Right atrium auricular region (tissue), 2 donors: Measurements from ENCODE around the gene MYH6. TPM values are rescaled to one million over a fixed set of nuclear protein-coding genes. Genes with fewer than 3 reads are reported as not detected.
A peak's percentile ranks its signal among the peaks of the same experiment; 100 is the strongest.

Experiments
- DNase-seq: peaks from one replicate; pipeline ENCODE4 v3.0.0-alpha.2; 2019; ENCODE audit warnings: low spot score
- H3K27ac ChIP-seq, 2 donors: fragments of 200-600 bp; sonication (generic); 1 replicate in 1 of 2; 2 replicates in 1 of 2; pipeline ENCODE4 v1.5.1; 2016 to 2019
- H3K27me3 ChIP-seq, 2 donors: fragments of 200-600 bp; sonication (generic); one replicate each; pipeline versions ENCODE4 v1.5.1 to v1.6.0; 2017 to 2019
- H3K36me3 ChIP-seq: fragments of 200-600 bp; sonication (generic); one replicate; pipeline ENCODE4 v1.5.1; 2016
- H3K4me1 ChIP-seq, 2 donors: fragments of 200-600 bp; sonication (generic); one replicate each; pipeline versions ENCODE4 v1.5.1 to v1.6.0; 2017 to 2019
- H3K4me3 ChIP-seq, 2 donors: fragments of 200-600 bp; sonication (generic); 1 replicate in 1 of 2; 2 replicates in 1 of 2; pipeline ENCODE4 v1.5.1; 2017 to 2019; ENCODE audit warnings: mild to moderate bottlenecking in 1 of 2, moderate library complexity in 1 of 2
- H3K9me3 ChIP-seq, 2 donors: fragments of 200-600 bp; sonication (generic); one replicate each; pipeline ENCODE4 v1.5.1; 2019
- CTCF ChIP-seq, 2 donors: fragments of 200-600 bp; sonication (generic); IDR thresholded peaks; one replicate each; pipeline ENCODE4 v1.5.1; 2019; ENCODE audit warnings: antibody characterized with exemption in 2 of 2
- total RNA-seq, 2 donors: library from RNA; depleted of rRNA; stranded (reverse); fragments of >200 nt; gene quantifications; one replicate each; pipeline ENCODE4 v1.1.0, GENCODE V29; 2016

Gene MYH6
- total RNA-seq, 2 donors from 2014 or later, result 8,253 to 13,240 TPM

- H3K4me3 ChIP-seq, result peak overlapping the region; percentile 6 to 21
- H3K9me3 ChIP-seq, result no peaks in the 10 kb centered on the region
- H3K4me1 ChIP-seq, result peaks cover 0 to 42% of the 10 kb centered on the region in 2 donors
- TF ChIP-seq CTCF (IDR thresholded peaks at IDR 0.05), result no peak
- no peaks in the 10 kb centered on the region for H3K36me3 ChIP-seq
- DNase-seq, result peak; percentile 44
- H3K27me3 ChIP-seq, result no peaks in the 10 kb centered on the region
- peak overlapping the region; percentile 86 to 92 for H3K27ac ChIP-seq
These were observed 35.8 kb upstream of the MYH6 start for GRCh38 chr14:23443881-23444280.

GRCh38 chr14:23443411-23443812, 35.3 kb upstream of the MYH6 start:
- Histone ChIP-seq H3K27me3 (no peaks in the 10 kb centered on the region), H3K27ac (peak overlapping the region; percentile 86 to 92), H3K4me1 (peaks cover 0 to 46% of the 10 kb centered on the region in 2 donors), H3K9me3 (no peaks in the 10 kb centered on the region), H3K36me3 (no peaks in the 10 kb centered on the region), H3K4me3 (peak overlapping the region in 1 of 2 donors; percentile 26)
- TF ChIP-seq CTCF (IDR thresholded peaks at IDR 0.05), result no peak
- DNase-seq, result peak; percentile 70

DNA sequence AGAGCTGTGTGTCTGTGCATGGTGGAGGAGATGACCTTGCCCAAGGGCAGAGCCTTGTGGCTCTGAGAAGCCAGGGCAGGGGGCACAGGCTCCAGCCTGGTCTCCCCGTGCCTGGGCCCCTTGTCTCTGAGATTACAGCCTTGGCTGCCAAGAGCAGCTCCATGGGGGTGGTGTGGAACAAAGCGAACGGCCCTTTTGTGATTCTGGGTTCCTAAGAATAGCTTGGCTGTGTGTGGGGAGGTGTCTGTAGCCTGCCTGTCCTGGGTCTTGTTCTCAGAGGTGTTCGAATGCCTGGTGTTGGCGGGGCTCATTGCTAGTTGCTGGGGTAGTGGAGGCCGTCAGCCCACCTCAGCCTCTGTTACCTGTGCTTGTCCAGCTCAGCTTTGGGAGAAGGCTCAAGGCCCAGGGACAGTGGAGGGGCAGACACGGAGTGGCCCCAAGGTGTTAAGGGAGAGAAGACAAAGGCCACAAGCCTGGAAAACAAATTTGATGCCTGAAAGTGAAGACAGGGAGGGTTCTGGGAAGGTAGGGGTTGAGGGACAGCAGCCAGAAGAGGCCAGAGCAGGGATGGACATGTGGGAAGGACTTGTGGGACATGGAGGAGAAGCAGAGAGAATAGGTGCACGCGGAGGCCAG, 34.8 kb upstream of the MYH6 start:
- Histone ChIP-seq H3K4me1 (peaks cover 0 to 50% of the 10 kb centered on the region in 2 donors), H3K9me3 (no peaks in the 10 kb centered on the region), H3K4me3 (peak overlapping the region in 1 of 2 donors; percentile 26), H3K36me3 (no peaks in the 10 kb centered on the region), H3K27me3 (no peaks in the 10 kb centered on the region), H3K27ac (peak overlapping the region; percentile 86 to 92)
- no peak for TF ChIP-seq CTCF (IDR thresholded peaks at IDR 0.05)
- DNase-seq, result peak; percentile 56

DNA sequence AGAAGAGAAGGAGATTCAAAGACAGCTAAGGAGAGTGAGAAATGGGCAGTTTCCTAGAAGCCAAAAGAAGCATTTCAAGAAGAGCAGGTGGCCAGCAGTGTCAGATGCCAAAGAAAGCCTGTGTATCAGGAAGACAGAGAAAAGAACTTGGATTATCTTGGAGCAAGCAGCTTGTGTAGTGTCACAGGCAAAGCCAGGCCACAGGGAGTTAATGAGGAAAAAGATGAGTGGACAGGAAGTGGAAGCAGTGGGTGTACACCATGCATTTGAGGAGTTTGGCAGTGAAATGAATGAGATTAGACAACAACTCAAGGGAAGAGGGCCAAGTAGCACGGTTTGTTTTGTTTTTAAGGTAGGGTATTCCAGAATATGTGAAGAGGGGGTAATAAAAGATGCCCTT, 33.0 kb upstream of the MYH6 start:
- Histone ChIP-seq H3K4me3 (no peak overlapping the region), H3K27me3 (no peaks in the 10 kb centered on the region), H3K27ac (peak overlapping the region; percentile 86 to 92), H3K4me1 (peaks cover 0 to 67% of the 10 kb centered on the region in 2 donors), H3K9me3 (no peaks in the 10 kb centered on the region), H3K36me3 (no peaks in the 10 kb centered on the region)
- DNase-seq, result peak; percentile 30
- TF ChIP-seq CTCF (IDR thresholded peaks at IDR 0.05), result no peak

DNA sequence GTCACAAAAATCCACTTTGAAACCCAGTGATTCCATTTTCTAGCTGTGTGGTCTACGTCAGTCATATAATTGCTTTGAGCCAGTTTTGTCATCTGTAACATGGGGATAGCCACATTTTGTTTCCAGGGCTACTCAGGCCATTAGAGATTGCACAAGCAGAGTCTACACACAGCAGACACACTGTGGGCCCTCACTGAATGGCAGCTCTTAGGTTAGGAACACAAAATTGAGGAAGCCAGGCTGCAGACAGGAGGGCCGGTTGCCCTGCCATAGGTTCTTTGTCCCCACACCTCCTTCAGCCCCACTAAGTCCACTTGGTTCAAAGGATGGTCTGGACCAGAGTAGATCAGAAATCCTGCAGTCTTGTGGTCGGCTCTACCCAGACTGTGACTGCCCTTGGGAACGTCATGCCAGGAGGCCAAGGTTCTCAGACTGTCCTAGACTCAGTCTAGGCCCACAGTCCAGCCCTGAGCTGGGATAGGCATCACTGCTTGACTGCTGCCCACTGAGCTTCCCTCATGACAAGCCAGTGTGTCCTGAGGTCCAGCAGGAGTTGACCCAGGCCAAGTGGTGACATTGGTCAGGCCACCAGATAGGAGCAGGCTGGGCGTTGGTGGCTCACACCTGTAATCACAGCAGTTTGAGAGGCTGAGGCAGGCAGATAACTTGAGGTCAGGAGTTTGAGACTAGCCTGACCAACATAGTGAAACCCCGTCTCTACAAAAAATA, 31.2 kb upstream of the MYH6 start:
- Histone ChIP-seq H3K4me1 (peaks cover 0 to 72% of the 10 kb centered on the region in 2 donors), H3K27me3 (no peaks in the 10 kb centered on the region), H3K27ac (peak overlapping the region; percentile 86 to 92), H3K4me3 (no peak overlapping the region), H3K36me3 (no peaks in the 10 kb centered on the region), H3K9me3 (no peaks in the 10 kb centered on the region)
- no peak for TF ChIP-seq CTCF (IDR thresholded peaks at IDR 0.05)
- DNase-seq, result peak; percentile 26
